Suprapubic skin (tissue), 4 donors: ENCODE results near the gene CRELD1. TPM values are rescaled to one million over a fixed set of nuclear protein-coding genes. Genes with fewer than 3 reads are reported as not detected.
"Not testable (repeated sequence)": the region's sequence is repeated elsewhere in the genome, so short reads cannot be mapped to it uniquely, and the experiment has no call there.

Source experiments
- DNase-seq, 2 donors: peaks; one replicate each; pipeline ENCODE4 v3.0.0-alpha.2; 2019; ENCODE audit warnings: low spot score in 2 of 2
- H3K27ac ChIP-seq: fragments of 200-600 bp; sonication (generic); one replicate; pipeline ENCODE4 v1.5.1; 2019
- H3K27me3 ChIP-seq: fragments of 200-600 bp; sonication (generic); one replicate; pipeline ENCODE4 v1.5.1; 2019
- H3K36me3 ChIP-seq: fragments of 200-600 bp; sonication (generic); one replicate; pipeline ENCODE4 v1.5.1; 2019
- H3K4me1 ChIP-seq: fragments of 200-600 bp; sonication (generic); one replicate; pipeline ENCODE4 v1.5.1; 2019
- H3K4me3 ChIP-seq: fragments of 200-600 bp; sonication (generic); one replicate; pipeline ENCODE4 v1.5.1; 2019; ENCODE audit warnings: mild to moderate bottlenecking
- H3K9me3 ChIP-seq: fragments of 200-600 bp; sonication (generic); one replicate; pipeline ENCODE4 v1.5.1; 2019
- CTCF ChIP-seq, 2 donors: fragments of 200-600 bp in 1 of 2; fragments of 450-650 bp in 1 of 2; sonication (generic) in 1 of 2; IDR thresholded peaks; one replicate each; pipeline ENCODE4 v1.5.1; 2016 to 2019; ENCODE audit warnings: antibody characterized with exemption in 2 of 2, mild to moderate bottlenecking in 1 of 2, moderate library complexity in 1 of 2
- EP300 ChIP-seq: sonication (generic); formaldehyde crosslinking; IDR thresholded peaks from one replicate; pipeline ENCODE4 v1.6.1; 2017; ENCODE audit warnings: antibody characterized with exemption
- POLR2A ChIP-seq, 2 donors: fragments of 450-650 bp; IDR thresholded peaks; one replicate each; pipeline ENCODE4 v1.6.1; 2017; ENCODE audit warnings: antibody characterized with exemption in 2 of 2, mild to moderate bottlenecking in 2 of 2, moderate library complexity in 2 of 2
- POLR2AphosphoS5 ChIP-seq, 3 donors: sonication (generic); formaldehyde crosslinking; IDR thresholded peaks; one replicate each; pipeline ENCODE4 v1.6.1; 2017; ENCODE audit warnings: antibody characterized with exemption in 3 of 3
- WGBS: methylation state at CpG from one replicate; pipeline ENCODE4 v1.1.5; 2018; 5-methylcytosine and 5-hydroxymethylcytosine counted together
- total RNA-seq, 4 donors: library from RNA; depleted of rRNA; stranded (reverse); fragments of >200 nt; gene quantifications; one replicate each; pipeline ENCODE4 v1.1.0, GENCODE V29; 2016

Gene CRELD1
- total RNA-seq, 4 donors from 2014 or later, result 18.9 to 46.7 (median 26.0) TPM

GRCh38 chr3:9937486-9938238 is 4.0 kb downstream of the CRELD1 start:
- H3K4me1 ChIP-seq, result peaks cover 24% of the 10 kb centered on the region
- no peaks in the 10 kb centered on the region for H3K27me3 ChIP-seq
- H3K36me3 ChIP-seq, result peaks cover 5% of the 10 kb centered on the region
- TF ChIP-seq CTCF (IDR thresholded peaks at IDR 0.05), result no peak
- no peak for TF ChIP-seq POLR2A (IDR thresholded peaks at IDR 0.05)
- no peak for TF ChIP-seq EP300
- TF ChIP-seq POLR2AphosphoS5 (IDR thresholded peaks at IDR 0.05), result no peak
- DNase-seq, result no peak
- H3K4me3 ChIP-seq, result no peak overlapping the region
- no peaks in the 10 kb centered on the region for H3K9me3 ChIP-seq
- 93% methylated on average over 9 of the region's 13 CpGs for WGBS
- no peak overlapping the region for H3K27ac ChIP-seq

GRCh38 chr3:9938966-9939365 is 5.3 kb downstream of the CRELD1 start:
- Histone ChIP-seq H3K27ac (no peak overlapping the region), H3K9me3 (no peaks in the 10 kb centered on the region), H3K36me3 (peaks cover 10% of the 10 kb centered on the region), H3K4me3 (no peak overlapping the region), H3K27me3 (no peaks in the 10 kb centered on the region), H3K4me1 (peaks cover 16% of the 10 kb centered on the region)
- TF ChIP-seq POLR2A (IDR thresholded peaks at IDR 0.05), result no peak
- no peak for TF ChIP-seq EP300
- no peak for TF ChIP-seq CTCF (IDR thresholded peaks at IDR 0.05)
- TF ChIP-seq POLR2AphosphoS5 (IDR thresholded peaks at IDR 0.05), result no peak
- 95% methylated on average over 2 of the region's 2 CpGs for WGBS
- DNase-seq, result no peak

DNA sequence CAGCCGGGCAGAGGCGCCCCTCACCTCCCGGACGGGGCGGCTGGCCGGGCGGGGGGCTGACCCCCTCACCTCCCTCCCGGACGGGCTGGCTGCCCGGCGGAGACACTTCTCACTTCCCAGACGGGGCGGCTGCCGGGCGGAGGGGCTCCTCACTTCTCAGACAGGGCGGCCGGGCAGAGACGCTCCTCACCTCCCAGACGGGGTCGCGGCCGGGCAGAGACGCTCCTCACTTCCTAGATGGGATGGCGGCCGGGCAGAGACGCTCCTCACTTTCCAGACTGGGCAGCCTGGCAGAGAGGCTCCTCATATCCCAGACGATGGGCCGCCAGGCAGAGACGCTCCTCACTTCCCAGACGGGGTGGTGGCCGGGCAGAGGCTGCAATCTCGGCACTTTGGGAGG is 6.3 kb downstream of the CRELD1 start:
- H3K4me1 ChIP-seq, H3K27ac ChIP-seq, H3K27me3 ChIP-seq, H3K4me3 ChIP-seq, H3K9me3 ChIP-seq, DNase-seq: not testable (repeated sequence)
- WGBS, result 100% methylated on average over 1 of the region's 32 CpGs
- H3K36me3 ChIP-seq, result peaks cover 14% of the 10 kb centered on the region

DNA sequence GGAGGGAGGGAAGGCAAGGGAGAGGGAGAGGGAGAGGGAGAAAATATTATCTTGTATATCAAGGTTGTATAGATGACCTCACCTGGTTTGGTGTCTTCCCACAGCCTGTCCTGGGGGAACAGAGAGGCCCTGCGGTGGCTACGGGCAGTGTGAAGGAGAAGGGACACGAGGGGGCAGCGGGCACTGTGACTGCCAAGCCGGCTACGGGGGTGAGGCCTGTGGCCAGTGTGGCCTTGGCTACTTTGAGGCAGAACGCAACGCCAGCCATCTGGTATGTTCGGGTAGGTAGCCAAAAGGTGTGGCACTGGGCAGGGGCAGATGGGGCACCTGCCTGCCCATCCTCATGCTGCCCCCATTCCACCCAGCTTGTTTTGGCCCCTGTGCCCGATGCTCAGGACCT is 7.1 kb downstream of the CRELD1 start:
- H3K4me1 ChIP-seq, result peaks cover under 1% of the 10 kb centered on the region
- no peak overlapping the region for H3K27ac ChIP-seq
- peaks cover 14% of the 10 kb centered on the region for H3K36me3 ChIP-seq
- WGBS, result 97% methylated on average over 10 of the region's 10 CpGs
- DNase-seq, result no peak
- no peaks in the 10 kb centered on the region for H3K27me3 ChIP-seq
- H3K9me3 ChIP-seq, result no peaks in the 10 kb centered on the region
- H3K4me3 ChIP-seq, result no peak overlapping the region
- TF ChIP-seq POLR2AphosphoS5 (IDR thresholded peaks at IDR 0.05) (no peak), CTCF (IDR thresholded peaks at IDR 0.05) (no peak), POLR2A (IDR thresholded peaks at IDR 0.05) (no peak), EP300 (no peak)

DNA sequence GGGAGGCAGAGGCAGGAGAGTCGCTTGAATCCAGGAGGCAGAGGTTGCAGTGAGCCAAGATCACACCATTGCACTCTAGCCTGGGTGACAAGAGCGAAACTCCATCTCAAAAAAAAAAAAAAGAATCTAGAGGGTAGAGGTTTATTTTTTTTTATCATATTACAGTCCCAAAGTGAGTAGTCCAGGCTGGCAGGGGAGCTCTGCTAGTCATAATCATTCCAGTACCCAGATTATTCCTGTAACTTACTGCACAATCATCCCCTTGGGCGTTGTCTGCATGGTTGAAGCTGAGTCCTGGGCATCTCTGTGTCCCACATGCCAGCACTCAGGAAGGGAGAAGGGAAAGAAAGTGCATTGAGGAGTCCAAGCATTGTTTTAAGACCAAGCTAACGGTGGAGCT is 8.5 kb downstream of the CRELD1 start:
- H3K4me1 ChIP-seq, result peaks cover 9% of the 10 kb centered on the region
- no peak overlapping the region for H3K4me3 ChIP-seq
- no peak overlapping the region for H3K27ac ChIP-seq
- TF ChIP-seq CTCF (IDR thresholded peaks at IDR 0.05) (no peak), POLR2AphosphoS5 (IDR thresholded peaks at IDR 0.05) (no peak), POLR2A (IDR thresholded peaks at IDR 0.05) (no peak), EP300 (no peak)
- H3K9me3 ChIP-seq, result no peaks in the 10 kb centered on the region
- 82% methylated on average over 4 of the region's 4 CpGs for WGBS
- no peaks in the 10 kb centered on the region for H3K27me3 ChIP-seq
- DNase-seq, result no peak
- peaks cover 14% of the 10 kb centered on the region for H3K36me3 ChIP-seq
